KMS-11 (cell line): Measurements from ENCODE around the gene MINPP1.

Experiments
- H2AFZ ChIP-seq: fragments of 200-600 bp; sonication (generic); 2 replicates; pipeline ENCODE4 v1.6.1; 2016; ENCODE audit warnings: antibody characterized with exemption, mixed run types, low read depth
- H3K27ac ChIP-seq: fragments of 200-600 bp; sonication (generic); 2 replicates; pipeline ENCODE4 v1.6.1; 2016; ENCODE audit warnings: mild to moderate bottlenecking, mixed run types
- H3K27me3 ChIP-seq: fragments of 200-600 bp; sonication (generic); 2 replicates; pipeline ENCODE4 v1.6.1; 2017; ENCODE audit warnings: mild to moderate bottlenecking, low read depth, mixed run types, moderate library complexity; ENCODE audit not compliant: insufficient read depth
- H3K36me3 ChIP-seq: fragments of 200-600 bp; sonication (generic); 2 replicates; pipeline ENCODE4 v1.6.1; 2017; ENCODE audit warnings: mild to moderate bottlenecking, mixed run types; ENCODE audit not compliant: insufficient read depth
- H3K4me1 ChIP-seq: fragments of 200-600 bp; sonication (generic); 2 replicates; pipeline ENCODE4 v1.6.1; 2016; ENCODE audit warnings: mild to moderate bottlenecking, low read depth, mixed run types; ENCODE audit not compliant: poor library complexity, severe bottlenecking
- H3K4me2 ChIP-seq: fragments of 200-600 bp; sonication (generic); 2 replicates; pipeline ENCODE4 v1.7.0; 2016; ENCODE audit warnings: mild to moderate bottlenecking, mixed run types
- H3K4me3 ChIP-seq: fragments of 200-600 bp; sonication (generic); IDR thresholded peaks from 2 replicates; pipeline ENCODE4 v1.6.1; 2017; ENCODE audit warnings: low read depth, low read length, mixed read lengths; ENCODE audit not compliant: insufficient read depth
- H3K79me2 ChIP-seq: fragments of 200-600 bp; sonication (generic); 2 replicates; pipeline ENCODE4 v1.6.1; 2016; ENCODE audit warnings: low read depth, mixed run types; ENCODE audit not compliant: insufficient read depth
- H3K9ac ChIP-seq: fragments of 200-600 bp; sonication (generic); 2 replicates; pipeline ENCODE4 v1.6.1; 2016; ENCODE audit warnings: mild to moderate bottlenecking, mixed run types
- H4K20me1 ChIP-seq: fragments of 200-600 bp; sonication (generic); 2 replicates; pipeline ENCODE4 v1.6.1; 2016; ENCODE audit warnings: mild to moderate bottlenecking, mixed run types; ENCODE audit not compliant: insufficient read depth
- TF ChIP-seq, protein P1 (sequence below): fragments of 200-600 bp; sonication (generic); conservative IDR thresholded peaks from 2 replicates; pipeline ENCODE4 v1.6.1; 2017; ENCODE audit warnings: low read depth, mild to moderate bottlenecking, antibody characterized with exemption, low read length, moderate library complexity, mixed read lengths

Gene MINPP1

DNA sequence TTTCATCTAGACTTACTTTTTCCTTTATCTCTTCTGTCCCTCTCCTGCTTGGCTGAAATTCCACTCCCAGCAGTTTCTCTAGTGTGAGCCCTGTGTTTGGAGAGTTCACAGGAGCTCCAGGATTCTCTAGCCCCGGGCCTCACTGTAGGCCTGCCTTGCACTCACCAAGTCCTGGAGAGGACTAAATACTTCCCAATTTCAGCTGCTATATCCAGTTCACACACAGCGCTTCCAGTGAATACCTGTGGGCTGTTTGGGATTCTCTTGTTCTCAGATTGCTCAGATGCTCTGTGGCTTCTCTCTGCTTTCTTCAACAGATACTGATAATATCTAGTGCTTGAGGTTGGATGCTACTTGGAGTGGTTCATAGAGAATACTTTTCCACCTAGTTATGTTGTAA, 46.0 kb downstream of the MINPP1 start:
- H3K27me3 ChIP-seq: no peaks in the 10 kb centered on the region
- H3K9ac ChIP-seq: no peak overlapping the region
- H3K27ac ChIP-seq: no peak overlapping the region
- H3K4me2 ChIP-seq: no peak overlapping the region
- H2AFZ ChIP-seq: no peak overlapping the region
- peaks cover 4% of the 10 kb centered on the region; the same call in 1 of the 2 replicates for H3K36me3 ChIP-seq
- H3K79me2 ChIP-seq: 0 out of 2 replicates have a peak, but pooled peaks cover 5% of the 10 kb centered on the region
- H3K4me3 ChIP-seq: no peak overlapping the region
- TF ChIP-seq, protein P1, sequence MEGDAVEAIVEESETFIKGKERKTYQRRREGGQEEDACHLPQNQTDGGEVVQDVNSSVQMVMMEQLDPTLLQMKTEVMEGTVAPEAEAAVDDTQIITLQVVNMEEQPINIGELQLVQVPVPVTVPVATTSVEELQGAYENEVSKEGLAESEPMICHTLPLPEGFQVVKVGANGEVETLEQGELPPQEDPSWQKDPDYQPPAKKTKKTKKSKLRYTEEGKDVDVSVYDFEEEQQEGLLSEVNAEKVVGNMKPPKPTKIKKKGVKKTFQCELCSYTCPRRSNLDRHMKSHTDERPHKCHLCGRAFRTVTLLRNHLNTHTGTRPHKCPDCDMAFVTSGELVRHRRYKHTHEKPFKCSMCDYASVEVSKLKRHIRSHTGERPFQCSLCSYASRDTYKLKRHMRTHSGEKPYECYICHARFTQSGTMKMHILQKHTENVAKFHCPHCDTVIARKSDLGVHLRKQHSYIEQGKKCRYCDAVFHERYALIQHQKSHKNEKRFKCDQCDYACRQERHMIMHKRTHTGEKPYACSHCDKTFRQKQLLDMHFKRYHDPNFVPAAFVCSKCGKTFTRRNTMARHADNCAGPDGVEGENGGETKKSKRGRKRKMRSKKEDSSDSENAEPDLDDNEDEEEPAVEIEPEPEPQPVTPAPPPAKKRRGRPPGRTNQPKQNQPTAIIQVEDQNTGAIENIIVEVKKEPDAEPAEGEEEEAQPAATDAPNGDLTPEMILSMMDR: no peak
- H3K4me1 ChIP-seq: peaks cover 7% of the 10 kb centered on the region
- no peaks in the 10 kb centered on the region for H4K20me1 ChIP-seq

DNA sequence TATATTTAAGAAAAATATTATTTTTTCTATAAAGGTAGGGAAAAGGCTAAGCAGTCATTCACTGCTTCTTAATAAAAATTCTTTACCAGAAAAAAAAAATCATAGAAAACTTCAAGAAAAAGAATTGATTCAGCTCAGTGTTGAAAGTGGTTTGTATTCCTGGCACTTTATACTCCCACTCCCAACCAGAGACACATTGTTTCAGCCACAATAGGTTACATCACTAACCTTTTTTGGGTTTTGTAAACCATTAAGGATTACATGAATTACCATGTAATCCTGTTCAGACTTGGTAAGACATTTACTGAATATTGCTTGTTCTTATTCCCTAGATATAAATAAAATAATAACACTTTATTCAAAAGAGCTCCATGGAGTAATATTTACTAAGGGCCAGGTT, 46.6 kb downstream of the MINPP1 start:
- Histone ChIP-seq H4K20me1 (no peaks in the 10 kb centered on the region), H3K36me3 (peaks cover 4% of the 10 kb centered on the region; the same call in 1 of the 2 replicates), H3K27me3 (no peaks in the 10 kb centered on the region), H3K79me2 (0 out of 2 replicates have a peak, but pooled peaks cover 4% of the 10 kb centered on the region), H3K27ac (no peak overlapping the region), H3K4me2 (no peak overlapping the region), H2AFZ (no peak overlapping the region), H3K4me1 (peaks cover 1% of the 10 kb centered on the region), H3K4me3 (no peak overlapping the region), H3K9ac (no peak overlapping the region)
- TF ChIP-seq, protein P1: no peak

DNA sequence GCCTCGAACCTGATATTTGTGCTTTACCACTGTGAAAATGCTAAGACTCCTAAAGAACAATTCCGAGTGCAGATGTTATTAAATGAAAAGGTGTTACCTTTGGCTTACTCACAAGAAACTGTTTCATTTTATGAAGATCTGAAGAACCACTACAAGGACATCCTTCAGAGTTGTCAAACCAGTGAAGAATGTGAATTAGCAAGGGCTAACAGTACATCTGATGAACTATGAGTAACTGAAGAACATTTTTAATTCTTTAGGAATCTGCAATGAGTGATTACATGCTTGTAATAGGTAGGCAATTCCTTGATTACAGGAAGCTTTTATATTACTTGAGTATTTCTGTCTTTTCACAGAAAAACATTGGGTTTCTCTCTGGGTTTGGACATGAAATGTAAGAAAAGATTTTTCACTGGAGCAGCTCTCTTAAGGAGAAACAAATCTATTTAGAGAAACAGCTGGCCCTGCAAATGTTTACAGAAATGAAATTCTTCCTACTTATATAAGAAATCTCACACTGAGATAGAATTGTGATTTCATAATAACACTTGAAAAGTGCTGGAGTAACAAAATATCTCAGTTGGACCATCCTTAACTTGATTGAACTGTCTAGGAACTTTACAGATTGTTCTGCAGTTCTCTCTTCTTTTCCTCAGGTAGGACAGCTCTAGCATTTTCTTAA, 47.7 kb downstream of the MINPP1 start:
- H3K79me2 ChIP-seq: no peaks in the 10 kb centered on the region
- no peaks in the 10 kb centered on the region for H3K27me3 ChIP-seq
- H3K27ac ChIP-seq: no peak overlapping the region
- TF ChIP-seq, protein P1: no peak
- H3K4me1 ChIP-seq: no peaks in the 10 kb centered on the region
- H3K4me3 ChIP-seq: no peak overlapping the region
- H3K9ac ChIP-seq: no peak overlapping the region
- H3K4me2 ChIP-seq: no peak overlapping the region
- no peak overlapping the region for H2AFZ ChIP-seq
- peaks cover 4% of the 10 kb centered on the region; the same call in 1 of the 2 replicates for H3K36me3 ChIP-seq
- H4K20me1 ChIP-seq: no peaks in the 10 kb centered on the region

DNA sequence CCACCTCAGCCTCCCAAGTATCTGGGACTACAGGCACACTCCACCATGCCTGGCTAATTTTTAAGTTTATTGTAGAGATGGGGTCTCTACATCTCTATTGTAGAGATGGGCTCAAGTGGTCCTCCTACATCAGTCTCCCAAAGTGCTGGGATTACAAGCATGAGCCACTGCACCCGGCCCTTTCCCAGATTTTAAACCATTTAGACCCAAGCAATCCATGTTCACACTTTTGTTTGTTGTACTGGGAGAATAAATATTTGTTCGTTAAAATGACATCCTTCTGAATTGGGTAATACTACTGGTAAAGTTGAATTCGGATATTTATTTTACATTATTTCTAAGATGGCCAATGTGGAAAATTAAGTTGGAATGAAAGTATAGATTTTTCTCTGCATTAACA, 52.7 kb downstream of the MINPP1 start:
- Histone ChIP-seq H3K36me3 (peaks cover 4% of the 10 kb centered on the region; the same call in 1 of the 2 replicates), H3K4me3 (no peak overlapping the region), H3K4me1 (no peaks in the 10 kb centered on the region), H4K20me1 (no peaks in the 10 kb centered on the region), H3K79me2 (no peaks in the 10 kb centered on the region), H3K27me3 (no peaks in the 10 kb centered on the region), H3K9ac (no peak overlapping the region), H2AFZ (no peak overlapping the region), H3K4me2 (no peak overlapping the region), H3K27ac (no peak overlapping the region)
- TF ChIP-seq, protein P1: no peak
